ENCODE data around the gene ADGRA3.

Gene ADGRA3

DNA sequence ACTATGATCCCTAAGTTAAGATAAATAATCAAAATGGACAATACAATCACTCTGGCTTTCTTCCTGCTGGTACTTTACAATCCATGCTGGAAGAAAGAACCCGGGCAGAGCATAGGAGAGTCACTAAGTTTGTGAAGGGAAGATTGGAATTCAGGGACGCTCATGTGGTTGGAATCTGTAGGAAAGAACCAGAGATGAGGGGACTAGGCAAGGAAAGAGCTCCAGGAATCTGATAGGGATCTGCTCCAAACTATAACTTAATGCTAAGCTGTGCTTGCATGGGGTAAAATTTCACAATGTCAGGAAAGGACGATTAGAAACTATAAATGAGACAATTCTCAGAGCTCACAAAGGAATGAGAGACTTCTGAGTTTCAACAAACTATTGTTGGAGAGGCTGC lies 167.5 kb downstream of the ADGRA3 start:
- no peak for DNase-seq

DNA sequence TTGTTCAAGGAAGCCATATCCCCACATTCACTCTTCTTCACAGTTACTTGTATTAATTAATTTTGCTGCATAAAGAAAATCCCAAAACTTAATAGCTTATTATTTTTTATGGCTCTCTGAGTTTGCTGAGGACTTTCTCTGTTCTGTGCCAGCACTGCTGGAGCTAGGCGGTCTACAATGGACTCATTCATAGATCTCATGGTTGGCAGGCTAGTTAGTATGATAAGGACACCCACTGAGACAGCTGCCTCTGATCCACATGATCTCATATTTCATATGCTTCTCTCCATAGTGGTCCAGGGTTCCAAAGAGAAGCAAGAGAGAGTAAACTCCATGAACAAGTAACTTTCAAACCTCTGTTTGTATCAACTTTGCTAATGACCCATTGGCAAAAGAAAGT lies 170.2 kb downstream of the ADGRA3 start:
- no peak for DNase-seq

DNA sequence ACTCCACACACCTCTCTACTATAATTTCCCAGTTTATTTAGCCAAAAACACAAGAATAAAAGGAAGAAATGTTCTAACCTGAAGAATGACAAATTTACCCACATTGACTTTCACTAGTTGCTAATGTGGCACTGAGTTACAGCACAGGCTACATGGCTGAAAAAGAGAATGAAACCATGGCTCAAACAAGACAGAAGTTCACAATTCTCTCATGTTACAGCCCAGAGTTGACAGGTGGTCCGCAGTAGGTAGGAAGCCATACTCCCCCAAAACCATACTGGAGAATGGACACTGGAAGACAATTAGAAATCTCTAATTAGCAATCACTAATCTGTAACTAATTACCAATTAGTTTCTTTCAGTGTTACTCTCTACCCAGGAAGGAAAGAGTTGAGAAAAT lies 170.8 kb downstream of the ADGRA3 start:
- no peak for DNase-seq

DNA sequence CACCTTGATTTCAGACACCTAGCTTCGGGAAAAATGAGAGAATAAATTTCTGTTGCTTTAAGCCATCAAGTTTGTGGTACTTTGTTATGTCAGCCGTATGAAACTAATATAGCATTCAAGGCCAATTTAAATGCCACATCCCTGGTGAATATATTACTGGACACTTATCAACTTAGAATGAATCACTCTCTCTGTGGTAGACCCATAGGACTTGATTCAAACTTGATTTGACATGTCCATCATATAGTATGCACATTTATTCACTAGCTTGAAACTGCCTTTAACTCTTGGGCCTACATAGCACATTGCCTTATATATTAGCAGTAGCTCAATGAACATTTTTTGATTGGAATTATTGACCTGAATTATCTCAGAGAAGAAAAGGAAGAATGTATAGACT lies 172.3 kb downstream of the ADGRA3 start:
- DNase-seq: no peak

DNA sequence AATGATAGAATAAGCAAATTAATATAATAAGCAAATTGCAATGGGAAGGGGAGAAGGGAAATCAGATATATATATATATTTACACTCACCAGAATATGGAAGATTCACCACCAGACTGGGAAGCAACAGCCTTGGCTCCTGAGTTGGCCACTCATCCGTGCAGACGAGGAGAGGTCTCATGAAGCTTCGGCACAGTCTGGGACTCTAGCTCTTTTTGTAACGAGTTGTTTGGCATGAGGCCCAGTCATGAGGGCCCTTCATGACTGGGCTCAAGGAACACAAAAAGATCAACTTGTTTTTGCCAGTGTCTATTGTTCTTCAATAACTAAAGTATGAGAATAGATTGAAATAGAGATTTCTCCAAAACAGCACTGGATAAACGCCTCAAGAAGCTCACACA lies 176.4 kb downstream of the ADGRA3 start:
- DNase-seq: no peak

DNA sequence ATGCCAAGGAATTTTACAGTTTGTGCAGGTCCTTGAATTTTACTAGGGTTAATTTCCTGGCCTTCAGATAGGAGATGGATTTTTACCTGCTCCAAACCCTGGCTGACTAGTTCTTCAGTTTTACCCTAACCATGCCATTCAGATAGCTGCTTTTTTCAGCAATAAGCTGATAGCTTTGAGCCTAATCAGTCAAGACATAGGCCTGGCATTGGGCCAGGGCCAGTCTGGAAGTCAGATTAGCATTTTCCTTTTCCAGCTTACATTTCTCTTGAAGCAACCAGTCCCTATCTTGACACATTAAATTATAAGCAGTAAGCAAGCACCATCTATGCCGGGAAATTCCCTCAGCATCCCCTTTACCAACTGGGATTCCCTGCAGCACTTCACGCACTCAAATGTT lies 177.1 kb downstream of the ADGRA3 start:
- DNase-seq: no peak

Measured in DMS 273 treated with DMSO at 0.1 percent for 48 hours (cell line).